NCI-H1417 treated with DMSO at 0.1 percent for 48 hours (cell line): Measurements from ENCODE around the gene SNRNP35.
A peak's percentile ranks its signal among the peaks of the same experiment; 100 is the strongest.
"Not testable (repeated sequence)": the region's sequence is repeated elsewhere in the genome, so short reads cannot be mapped to it uniquely, and the experiment has no call there.

Experiments used
- DNase-seq: peaks from one replicate; lab custom pipeline; 2025; lab: John Stamatoyannopoulos, UW

The SNRNP35 gene, protein sequence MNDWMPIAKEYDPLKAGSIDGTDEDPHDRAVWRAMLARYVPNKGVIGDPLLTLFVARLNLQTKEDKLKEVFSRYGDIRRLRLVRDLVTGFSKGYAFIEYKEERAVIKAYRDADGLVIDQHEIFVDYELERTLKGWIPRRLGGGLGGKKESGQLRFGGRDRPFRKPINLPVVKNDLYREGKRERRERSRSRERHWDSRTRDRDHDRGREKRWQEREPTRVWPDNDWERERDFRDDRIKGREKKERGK

DNA sequence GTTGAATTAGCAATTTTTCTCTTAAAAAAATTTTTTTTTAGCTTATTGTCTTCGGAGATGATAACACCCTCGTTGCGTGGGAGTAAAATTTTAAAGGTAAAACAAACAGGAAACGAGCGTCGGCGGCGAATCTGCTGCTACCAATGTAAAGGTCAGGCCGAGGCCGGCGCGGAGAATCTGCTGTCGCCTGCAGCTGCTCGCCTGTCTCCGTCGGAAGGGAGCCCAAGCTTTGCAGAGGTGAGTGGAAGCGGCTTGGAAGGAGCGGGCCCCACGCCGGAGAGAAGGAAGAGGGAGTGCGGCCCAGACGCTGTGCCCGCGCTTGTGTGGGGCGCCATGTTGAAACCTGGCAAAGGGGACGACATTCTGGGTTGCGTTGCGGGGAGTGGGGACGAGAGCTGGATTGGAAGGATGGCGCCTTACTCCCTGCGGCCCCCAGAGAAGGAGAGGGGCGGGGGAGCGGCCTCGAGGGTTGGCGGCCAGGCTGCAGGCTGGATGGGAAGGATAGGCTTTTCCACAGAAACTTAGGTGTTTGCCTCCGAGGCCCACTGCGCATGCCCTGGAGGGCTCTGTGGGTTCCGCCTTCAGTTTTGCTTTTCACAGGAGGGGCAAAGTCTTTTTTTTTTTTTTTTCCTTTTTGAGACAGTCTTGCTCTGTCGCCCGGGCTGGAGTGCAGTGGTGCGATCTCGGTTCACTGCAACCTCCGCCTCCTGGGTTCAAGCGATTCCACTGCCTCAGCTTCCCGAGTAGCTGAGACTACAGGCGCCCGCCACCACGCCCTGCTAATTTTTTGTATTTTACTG is at the start of gene SNRNP35:
SNRNP35 (plus strand) TSS at position 160 of the 800 bp plus-strand sequence. CDS start 7,402 bp downstream, outside the sequence.
- peak; percentile 64 for DNase-seq

DNA sequence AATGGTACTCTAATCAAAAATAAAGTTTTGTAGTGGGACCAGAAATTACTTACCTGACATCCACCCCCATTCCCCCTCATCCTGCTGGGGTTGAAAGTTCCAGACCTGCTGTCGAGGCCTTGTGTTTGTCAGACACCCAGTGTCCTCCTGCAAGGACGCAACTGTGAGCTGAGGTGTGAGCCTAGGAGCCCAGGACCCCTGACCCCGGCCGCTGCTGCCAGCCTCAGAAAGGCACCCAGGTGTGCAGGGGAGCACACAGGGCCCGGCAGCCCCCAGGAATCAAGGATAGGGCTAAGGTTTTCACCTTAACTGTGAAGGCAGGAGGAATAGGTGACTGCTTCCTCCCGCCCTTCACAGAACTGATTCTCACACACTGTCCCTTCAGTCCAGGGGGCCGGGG is 49.3 kb upstream of the SNRNP35 start:
- DNase-seq = not testable (repeated sequence)

DNA sequence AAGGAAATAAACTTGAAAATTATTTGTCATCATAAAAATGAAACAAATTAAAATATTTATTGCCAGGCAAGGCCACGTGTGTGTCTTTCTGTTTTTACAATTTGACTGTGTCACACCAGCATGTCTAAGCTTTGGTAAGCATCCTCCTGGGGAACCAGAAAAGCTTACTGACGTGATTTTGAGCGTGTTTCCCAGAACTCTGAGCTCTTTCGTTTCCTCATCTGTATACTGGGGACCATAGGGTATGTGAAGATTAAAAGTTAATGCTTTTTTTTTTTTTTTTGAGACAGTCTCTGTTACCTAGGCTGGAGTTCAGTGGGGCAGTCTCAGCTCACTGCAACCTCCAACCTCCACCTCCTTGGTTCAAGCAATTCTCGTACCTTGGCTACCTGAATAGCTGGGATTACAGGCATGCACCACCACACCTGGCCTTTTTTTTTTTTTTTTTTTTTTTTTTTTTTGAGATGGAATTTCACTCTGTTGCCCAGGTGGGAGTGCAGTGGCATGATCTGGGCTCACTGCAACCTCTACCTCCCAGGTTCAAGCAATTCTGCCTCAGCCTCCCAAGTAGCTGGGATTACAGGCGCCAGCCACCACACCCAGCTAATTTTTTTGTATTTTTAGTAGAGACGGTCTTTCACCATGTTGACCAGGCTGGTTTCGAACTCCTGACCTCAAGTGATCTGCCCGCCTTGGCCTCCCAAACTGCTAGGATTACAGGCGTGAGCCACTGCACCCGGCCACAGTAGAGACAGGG is 48.5 kb upstream of the SNRNP35 start:
- not testable (repeated sequence) for DNase-seq

DNA sequence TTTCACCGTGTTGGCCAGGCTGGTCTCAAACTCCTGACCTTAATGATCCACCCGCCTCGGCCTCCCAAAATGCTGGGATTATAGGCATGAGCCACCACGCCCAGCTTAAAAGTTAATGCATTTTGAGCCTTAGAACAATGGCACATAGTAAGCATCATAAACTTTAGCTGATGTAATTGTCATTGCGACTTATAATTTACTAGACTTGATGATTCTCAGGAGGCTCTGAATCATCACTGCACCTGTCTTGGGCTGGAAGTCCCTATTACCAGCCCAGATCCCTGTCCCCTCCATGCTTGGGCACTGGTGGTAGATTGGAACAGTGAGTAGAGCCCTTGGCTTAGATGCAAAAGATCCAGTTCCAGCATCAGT is 47.9 kb upstream of the SNRNP35 start:
- DNase-seq = no peak

DNA sequence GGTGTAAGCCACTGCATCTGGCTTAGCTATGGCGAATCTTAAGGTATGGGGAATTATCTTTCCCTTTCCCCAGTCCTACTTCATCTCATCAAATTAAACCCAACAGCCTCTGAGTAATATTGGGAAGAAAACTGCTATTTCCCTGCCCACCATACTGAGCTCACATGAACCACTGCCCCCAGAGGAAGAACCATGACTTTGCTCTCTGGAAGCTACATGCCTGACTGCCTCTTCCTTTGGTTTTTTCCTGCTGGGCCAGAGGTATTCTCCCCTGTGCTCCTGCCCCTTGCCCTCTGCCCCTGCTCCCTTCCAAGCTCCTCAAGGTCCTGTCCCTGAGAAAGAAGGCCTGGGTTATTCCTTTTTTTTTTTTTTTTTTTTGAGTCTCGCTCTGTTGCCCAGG is 36.6 kb upstream of the SNRNP35 start:
- DNase-seq = no peak

DNA sequence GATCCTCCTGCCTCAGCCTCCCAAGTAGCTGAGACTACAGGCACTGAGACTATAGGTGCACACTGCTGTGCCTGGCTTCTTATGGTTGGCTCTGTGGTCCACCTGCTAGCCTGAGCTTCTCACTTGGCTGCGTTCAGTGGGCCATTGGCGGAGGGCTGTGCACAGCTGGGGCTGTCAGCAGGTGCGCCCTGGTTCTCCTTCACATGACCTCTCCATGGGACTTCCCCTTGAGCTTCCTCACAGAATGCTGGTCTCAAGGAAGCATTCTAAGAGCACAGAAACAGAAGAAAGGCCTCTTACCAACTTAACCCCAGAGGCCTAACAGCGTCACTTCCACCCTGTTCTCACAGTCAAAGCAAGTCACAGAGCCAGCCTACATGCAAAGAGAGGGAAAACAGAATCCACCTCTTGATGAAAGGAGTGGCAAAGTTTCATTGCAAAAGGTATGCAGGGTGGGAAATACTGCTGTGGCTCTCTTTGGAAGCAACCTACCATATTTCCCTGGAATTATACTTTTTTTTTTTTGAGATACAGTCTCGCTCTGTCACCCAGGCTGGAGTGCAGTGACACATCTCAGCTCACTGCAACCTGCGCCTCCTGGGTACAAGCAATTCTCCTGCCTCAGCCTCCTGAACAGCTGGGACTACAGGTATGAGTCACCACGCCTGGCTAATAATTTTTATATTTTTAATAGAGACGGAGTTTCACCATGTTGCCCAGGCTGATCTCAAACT is 30.7 kb upstream of the SNRNP35 start:
- DNase-seq = no peak

DNA sequence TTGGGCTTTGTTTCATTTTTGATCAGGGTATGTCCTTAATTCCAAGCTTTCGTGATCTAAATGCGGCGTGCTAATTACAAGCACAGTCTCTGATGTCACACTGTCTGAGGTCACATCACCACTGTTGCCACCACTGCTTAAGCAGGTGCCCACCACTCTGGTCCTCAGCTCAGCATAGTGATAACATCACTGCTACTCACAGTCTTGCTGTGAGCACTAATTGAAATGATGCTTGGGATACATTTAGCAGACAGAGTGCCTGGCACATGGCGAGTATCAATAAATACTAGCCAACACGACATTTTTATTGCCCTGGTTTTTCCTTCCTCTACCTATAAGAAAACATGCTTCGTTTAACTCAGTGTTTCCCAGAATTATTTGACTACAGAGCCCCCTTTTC is 29.3 kb upstream of the SNRNP35 start:
- no peak for DNase-seq

DNA sequence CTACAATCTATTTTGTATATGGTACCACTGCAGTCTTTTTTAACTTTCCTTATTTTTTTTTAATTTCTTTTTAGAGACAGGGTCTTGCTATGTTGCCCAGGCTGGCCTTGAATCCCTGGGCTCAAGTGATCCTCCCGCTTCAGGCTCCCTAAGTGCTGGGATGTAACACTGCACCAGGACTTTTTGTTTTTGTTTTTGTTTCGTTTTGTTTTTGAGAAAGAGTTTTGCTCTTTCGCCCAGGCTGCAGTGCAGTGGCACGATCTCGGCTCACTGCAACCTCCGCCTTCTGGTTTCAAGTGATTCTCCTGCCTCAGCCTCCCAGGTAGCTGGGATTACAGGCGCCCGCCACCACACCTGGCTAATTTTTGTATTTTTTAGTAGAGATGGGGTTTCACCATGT is 28.8 kb upstream of the SNRNP35 start:
- not testable (repeated sequence) for DNase-seq

DNA sequence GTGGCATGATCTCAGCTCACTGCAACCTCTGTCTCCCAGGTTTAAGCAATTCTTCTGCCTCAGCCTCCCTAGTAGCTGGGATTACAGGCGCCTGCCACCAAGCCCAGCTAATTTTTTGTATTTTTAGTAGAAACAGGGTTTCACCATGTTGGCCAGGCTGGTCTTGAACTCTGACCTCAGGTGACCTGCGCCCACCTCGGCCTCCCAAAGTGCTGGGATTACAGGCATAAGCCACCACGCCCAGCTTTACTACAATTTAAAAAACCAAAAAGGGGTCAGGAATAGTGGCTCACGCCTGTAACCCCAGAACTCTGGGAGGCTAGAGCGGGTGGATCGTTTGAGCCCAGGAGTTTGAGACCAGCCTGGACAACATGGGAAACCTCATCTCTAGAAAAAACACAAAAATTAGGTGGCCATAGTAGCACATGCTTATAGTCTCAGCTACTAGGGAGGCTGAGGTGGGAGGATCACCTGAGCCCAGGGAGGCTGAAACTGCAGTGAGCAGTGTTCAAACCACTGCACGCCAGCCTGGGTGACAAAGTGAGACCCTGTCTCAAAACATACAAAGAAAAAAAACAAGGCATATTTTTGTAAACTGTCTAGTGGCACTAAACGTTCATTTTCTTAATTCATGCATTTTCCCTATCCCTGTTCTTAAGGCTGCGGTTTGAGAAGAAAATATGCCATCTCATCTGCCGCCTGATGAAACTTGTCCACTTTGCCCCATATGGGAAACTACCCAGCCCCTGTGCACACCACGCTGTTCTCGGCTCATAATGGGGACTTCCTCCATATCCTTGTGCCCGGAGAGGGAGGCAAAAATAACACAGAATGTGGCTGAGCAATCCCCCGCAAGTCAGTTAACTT is 25.8 kb upstream of the SNRNP35 start:
- not testable (repeated sequence) for DNase-seq

DNA sequence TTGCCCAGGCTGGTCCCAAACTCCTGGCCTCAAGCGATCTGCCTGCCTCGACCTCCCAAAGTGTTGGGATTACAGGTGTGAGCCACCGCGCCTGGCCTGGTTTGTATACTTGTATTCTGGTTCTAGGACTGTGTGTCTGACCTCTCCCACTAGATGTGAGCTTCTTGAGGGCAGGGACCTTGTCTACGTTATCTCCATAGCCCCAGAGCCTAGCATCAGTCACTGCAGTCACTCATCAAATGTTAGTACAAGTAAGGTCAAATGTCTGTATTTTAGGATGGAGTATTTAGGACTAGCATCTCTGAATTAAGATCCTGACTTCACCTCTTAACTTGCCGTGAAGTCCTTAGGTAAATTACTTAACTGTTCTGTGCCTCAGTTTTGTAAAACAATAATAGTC is 24.3 kb upstream of the SNRNP35 start:
- DNase-seq = no peak

DNA sequence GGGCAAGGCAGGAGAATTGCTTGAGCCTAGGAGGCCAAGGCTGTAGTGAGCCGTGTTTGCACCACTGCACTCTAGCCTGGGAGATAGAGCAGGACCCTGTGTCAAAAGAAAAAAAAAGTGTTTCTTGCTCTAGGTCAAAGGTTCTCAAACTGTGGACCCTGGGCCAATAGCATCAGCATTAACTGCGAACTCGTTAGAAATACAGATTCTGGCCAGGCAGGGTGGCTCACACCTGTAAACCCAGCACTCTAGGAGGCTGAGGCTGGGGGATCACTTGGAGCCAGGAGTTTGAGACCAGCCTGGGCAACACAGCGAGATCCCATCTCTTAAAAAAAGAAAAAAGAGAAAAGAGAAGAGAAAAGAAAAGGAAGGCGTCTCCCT is 22.3 kb upstream of the SNRNP35 start:
- DNase-seq = no peak

DNA sequence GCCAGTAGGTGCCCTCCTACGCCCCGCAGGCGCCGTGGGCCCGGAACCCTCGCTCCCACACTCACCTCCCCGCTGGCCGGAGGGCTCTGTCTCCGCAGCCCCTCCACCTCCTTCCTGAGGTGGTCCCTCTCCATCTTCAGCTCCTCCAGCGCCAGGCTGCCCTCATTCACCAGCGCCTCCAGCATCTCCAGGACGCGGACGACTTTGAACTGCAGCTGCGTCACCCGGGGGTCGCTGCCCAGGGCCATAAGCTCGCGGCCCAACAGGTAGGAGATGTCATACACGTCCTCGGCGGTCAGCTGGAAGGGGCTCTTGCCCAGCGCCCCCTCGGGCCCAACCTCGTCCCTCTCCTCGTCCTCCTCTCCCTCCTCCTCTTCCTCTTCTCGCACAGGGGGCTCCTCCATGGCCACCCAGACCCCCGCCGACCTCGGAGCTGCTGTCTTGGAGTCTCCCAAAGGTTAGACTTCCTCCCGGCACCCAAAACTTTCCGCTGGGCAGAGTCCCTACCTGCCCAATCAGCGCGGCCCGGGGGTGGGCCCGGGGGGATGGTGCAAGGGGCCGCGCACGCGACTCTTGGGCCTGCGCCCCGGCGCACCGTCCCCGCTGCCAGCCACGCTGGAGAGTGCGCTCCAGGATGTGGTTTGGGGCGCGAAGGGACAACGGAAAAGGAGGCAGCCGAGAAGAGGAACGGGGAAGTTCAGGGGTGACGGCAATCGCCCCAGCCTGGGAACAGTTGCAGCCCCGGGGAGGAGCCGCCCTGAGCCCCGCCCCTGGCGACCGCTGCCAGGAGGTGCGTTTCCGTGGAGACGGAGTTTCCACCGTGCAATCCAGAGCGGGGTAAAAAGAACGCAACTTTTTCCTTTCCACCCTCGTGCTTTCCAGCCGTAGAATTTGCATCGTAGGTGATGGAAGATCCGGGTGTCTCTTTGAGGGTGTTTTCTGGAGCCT is 21.6 kb upstream of the SNRNP35 start, which contains the start of gene RILPL2:
RILPL2 (minus strand) TSS at position 668 of the 948 bp plus-strand sequence; CDS start at position 404, 264 bp downstream.
- DNase-seq = no peak

DNA sequence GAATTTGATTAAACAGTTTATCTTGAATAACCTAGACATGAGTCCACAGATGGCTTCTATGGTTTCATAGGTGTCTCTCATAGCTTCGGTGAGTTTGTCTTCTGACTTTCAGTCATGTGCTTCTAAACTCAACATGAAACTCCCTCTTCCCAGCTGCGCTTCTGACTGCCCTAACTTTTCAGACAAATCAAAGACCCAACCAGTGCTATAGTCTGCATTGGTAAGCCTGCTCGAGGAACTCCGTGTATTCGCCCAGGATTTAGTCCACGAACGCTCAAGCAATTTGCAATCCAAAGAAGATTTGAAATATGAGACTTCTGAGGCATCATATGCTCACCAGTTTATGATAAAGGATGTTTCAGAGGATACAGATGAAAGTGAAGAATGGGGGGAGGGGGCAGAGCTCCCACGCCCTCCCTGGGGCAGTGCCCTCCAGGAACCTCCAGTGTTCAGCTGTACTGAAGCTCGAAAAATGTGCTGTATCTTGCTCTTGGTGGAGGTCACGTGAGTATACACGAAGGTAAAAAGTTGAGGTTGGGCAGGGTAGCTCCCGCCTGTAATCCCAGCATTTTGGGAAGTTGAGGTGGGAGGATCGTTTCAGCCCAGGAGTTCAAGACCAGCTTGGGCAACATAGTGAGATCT is 16.3 kb upstream of the SNRNP35 start:
- no peak for DNase-seq

DNA sequence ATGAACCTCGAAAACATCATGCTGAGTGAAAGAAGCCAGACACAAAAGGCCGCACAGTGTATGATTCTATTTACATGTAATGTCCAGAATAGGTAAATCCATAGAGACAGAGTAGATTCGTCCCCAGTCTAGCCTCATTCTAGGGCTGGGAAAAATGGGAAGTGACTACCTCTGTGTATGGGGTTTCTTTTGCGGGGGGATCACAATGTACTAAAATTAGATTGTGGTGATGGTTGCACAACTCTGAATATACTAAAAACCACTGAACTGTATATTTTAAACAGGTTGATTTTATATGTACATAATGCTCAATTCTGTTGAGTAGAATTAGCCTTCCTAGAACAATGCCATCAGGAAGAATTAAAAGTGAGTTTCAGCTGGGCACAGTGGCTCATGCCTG is 15.2 kb upstream of the SNRNP35 start:
- no peak for DNase-seq

DNA sequence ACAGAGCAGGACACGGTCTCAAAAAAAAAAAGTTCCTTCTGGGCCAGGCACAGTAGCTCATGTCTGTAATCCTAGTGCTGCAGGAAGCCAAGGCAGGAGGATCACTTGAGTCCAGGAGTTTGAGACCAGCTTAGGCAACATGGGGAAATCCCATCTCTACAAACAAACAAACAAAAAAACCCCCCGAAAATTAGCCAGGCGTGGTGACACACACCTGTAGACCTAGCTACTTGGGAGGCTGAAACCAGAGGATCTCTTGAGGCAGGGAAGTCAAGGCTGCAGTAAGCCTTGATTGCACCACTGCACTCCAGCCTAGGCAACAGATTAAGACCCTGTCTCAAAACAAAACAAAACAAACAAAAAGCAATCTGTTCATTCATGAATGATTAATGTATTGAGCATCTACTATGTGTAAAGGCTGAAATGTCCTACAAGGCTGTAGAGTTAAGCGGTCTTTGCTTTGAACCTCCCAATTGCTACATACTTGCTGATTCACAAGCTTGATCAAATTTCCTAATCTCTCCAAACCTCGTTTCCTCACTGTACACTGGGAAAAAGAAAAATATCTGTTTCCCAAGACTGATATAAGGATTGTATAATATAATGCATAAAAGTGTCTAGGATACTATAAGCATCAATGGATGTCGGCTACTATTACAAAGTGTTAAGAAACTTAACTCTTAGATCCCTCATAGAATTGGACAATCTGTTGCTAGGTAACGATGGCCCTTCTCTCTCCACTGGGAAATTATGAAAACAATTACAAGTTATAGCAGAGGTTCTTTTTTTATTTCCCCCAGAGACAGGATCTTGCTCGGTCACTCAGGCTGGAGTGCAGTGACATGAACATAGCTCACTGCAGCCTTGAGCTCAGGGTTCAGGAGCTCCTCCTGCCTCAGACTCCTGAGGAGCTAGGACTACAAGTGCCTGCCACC is 13.6 kb upstream of the SNRNP35 start:
- no peak for DNase-seq

DNA sequence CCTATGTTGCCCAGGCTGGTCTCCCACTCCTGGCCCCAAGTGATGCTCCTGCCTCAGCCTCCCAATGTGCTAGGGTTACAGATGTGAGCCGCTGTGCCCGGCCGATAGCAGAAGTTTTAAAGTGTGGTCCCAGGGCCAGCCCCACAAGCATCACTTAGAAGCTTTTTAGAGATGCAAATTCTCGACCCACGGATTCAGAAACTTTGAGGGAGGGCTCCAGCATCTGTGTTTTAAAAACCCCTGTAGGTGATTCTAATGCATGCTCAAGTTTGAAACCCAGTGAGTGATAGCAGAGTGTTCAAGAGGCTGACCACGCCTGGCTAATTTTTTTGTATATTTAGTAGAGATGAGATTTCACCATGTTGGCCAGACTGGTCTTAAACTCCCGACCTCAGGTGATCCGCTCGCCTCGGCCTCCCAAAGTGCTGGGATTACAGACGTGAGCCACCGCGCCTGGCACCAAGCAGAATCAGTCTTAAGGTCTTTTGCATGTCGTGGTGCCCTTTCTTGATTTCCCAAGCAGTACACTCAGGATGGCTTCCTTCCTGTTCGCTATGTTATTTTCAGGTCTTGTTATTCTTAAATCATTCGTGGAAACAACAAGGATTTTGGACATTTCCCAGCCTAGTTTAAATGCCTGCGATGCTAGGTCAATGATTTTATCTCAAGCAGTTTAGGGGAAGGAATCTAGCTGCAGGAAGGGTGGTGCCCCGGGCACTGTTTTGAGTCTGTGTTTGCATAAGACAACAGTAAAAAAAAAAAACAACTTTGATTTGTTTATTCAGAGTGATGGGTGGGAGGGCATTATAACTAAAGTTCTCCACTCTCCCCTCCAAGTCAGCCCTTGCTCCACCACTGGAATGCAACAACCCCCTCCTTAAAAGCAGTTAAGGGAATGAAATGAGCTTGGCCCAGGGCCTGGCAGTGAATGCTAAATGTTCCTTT is 12.3 kb upstream of the SNRNP35 start:
- no peak for DNase-seq

DNA sequence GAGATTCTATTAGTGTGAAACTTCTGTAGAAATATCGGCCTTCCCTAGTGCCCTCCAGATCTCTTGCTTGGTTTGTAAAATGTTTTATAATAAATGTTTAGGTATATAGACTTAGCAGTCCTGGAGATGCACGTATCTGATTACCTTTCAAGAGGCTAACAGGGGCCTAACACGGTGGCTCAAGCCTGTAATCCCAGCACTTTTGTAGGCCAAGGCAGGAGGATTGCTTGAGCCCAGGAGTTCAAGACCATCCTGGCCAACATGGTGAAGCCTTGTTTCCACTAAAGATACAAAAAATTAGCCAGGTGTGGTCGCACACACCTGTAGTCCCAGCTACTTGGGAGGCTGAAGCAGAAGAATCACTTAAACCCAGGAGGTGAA is 11.6 kb upstream of the SNRNP35 start:
- DNase-seq = no peak
